ENCODE measurements around the gene TUBB2B.
"Not testable (repeated sequence)": the region's sequence is repeated elsewhere in the genome, so short reads cannot be mapped to it uniquely, and the experiment has no call there.

The TUBB2B gene

GRCh38 chr6:3258201-3258600 is 30.7 kb upstream of the TUBB2B start:
- no peak for DNase-seq

- no peak for DNase-seq
These were observed 26.1 kb upstream of the TUBB2B start for GRCh38 chr6:3253597-3253961.

GRCh38 chr6:3252861-3253596 is 25.6 kb upstream of the TUBB2B start:
- DNase-seq: no peak

GRCh38 chr6:3252369-3252768 is 24.9 kb upstream of the TUBB2B start:
- DNase-seq: no peak

- peak; percentile 78 for DNase-seq
These were observed 24.2 kb upstream of the TUBB2B start for GRCh38 chr6:3251462-3252314.

GRCh38 chr6:3250231-3250675 is 22.8 kb upstream of the TUBB2B start:
- no peak for DNase-seq

GRCh38 chr6:3249821-3250220 is 22.4 kb upstream of the TUBB2B start:
- DNase-seq: no peak

GRCh38 chr6:3247255-3248146 is 20.0 kb upstream of the TUBB2B start:
- DNase-seq: peak; percentile 93

- DNase-seq: no peak
These were observed 17.8 kb upstream of the TUBB2B start for GRCh38 chr6:3245216-3245615.

GRCh38 chr6:3244832-3245161 is 17.3 kb upstream of the TUBB2B start:
- DNase-seq: not testable (repeated sequence)

- no peak for DNase-seq
These were observed 16.8 kb upstream of the TUBB2B start for GRCh38 chr6:3244003-3244831.

GRCh38 chr6:3242768-3243167 is 15.3 kb upstream of the TUBB2B start:
- DNase-seq: no peak

- not testable (repeated sequence) for DNase-seq
These were observed 14.3 kb upstream of the TUBB2B start for GRCh38 chr6:3241745-3242144.

GRCh38 chr6:3240595-3240994 is 13.1 kb upstream of the TUBB2B start:
- no peak for DNase-seq

- no peak for DNase-seq
These were observed 11.8 kb upstream of the TUBB2B start for GRCh38 chr6:3239110-3239830.

GRCh38 chr6:3237761-3238662 is 10.6 kb upstream of the TUBB2B start:
- no peak for DNase-seq

GRCh38 chr6:3236005-3236404 is 8.6 kb upstream of the TUBB2B start:
- DNase-seq: no peak

GRCh38 chr6:3235486-3235885 is 8.0 kb upstream of the TUBB2B start:
- no peak for DNase-seq

GRCh38 chr6:3233904-3234303 is 6.5 kb upstream of the TUBB2B start:
- no peak for DNase-seq

GRCh38 chr6:3233321-3233720 is 5.9 kb upstream of the TUBB2B start:
- DNase-seq: no peak

Measured in fibroblast of skin of right quadriceps (primary cell).